Stomach smooth muscle (tissue), 2 donors: Measurements from ENCODE around the gene MINK1.

ENCODE experiments used
- H3K27ac ChIP-seq: one replicate; pipeline ENCODE4 v1.7.0; 2013; ENCODE audit warnings: mild to moderate bottlenecking, low read length, inconsistent platforms
- H3K27me3 ChIP-seq, 2 donors: one replicate each; pipeline ENCODE4 v1.7.0; 2013; ENCODE audit warnings: low read length in 2 of 2; ENCODE audit not compliant: insufficient read depth in 2 of 2, control insufficient read depth in 1 of 2
- H3K36me3 ChIP-seq, 2 donors: one replicate each; pipeline ENCODE4 v1.7.0; 2013; ENCODE audit warnings: low read length in 2 of 2; ENCODE audit not compliant: control insufficient read depth in 2 of 2, insufficient read depth in 2 of 2
- H3K4me1 ChIP-seq: one replicate; pipeline ENCODE4 v1.7.0; 2013; ENCODE audit warnings: low read length; ENCODE audit not compliant: control insufficient read depth, insufficient read depth
- H3K4me3 ChIP-seq, 2 donors: one replicate each; pipeline ENCODE4 v1.7.0; 2013; ENCODE audit warnings: low read length in 2 of 2
- H3K9ac ChIP-seq, 2 donors: one replicate each; pipeline ENCODE4 v1.7.0; 2013; ENCODE audit warnings: low read length in 2 of 2, mild to moderate bottlenecking in 1 of 2
- H3K9me3 ChIP-seq, 2 donors: one replicate each; pipeline ENCODE4 v1.7.0; 2013; ENCODE audit warnings: low read length in 2 of 2; ENCODE audit not compliant: control insufficient read depth in 2 of 2
- donor health status: healthy.
- donor health status: Pancreatic carcinoma.

Gene MINK1

DNA sequence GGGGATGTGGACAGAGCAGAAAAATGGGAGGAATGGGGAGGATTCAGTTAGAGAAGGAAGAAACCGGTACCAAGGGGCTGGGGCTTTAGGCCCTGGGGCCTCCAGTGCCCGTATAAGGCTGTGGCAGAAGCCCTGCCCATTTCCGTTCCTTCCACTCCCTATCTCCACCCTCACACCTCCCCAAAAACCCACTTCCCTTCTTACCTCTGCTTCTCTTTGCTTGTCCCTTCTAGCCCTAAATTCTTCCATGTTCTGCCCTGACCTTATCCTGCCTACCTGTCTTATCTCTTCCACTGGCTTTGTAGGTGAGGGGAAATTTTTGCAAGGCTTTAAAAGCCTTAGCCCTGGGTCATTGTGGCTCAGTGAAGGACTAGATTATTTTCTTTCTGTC, 111.0 kb downstream of the MINK1 start:
- Histone ChIP-seq H3K27ac (peak overlapping the region; percentile 75), H3K4me1 (peaks cover 54% of the 10 kb centered on the region)

GRCh38 chr17:4944554-4945175, 111.5 kb downstream of the MINK1 start:
- Histone ChIP-seq H3K9ac (peak overlapping the region; percentile 32 to 42), H3K9me3 (no peaks in the 10 kb centered on the region), H3K36me3 (peaks cover 32 to 37% of the 10 kb centered on the region in 2 donors), H3K27me3 (no peaks in the 10 kb centered on the region), H3K27ac (peak overlapping the region; percentile 75), H3K4me1 (peaks cover 51% of the 10 kb centered on the region), H3K4me3 (peak overlapping the region in 1 of 2 donors; percentile 94)

More for the DNA sequence above, 111.0 kb downstream of the MINK1 start:
- H3K36me3 ChIP-seq = peaks cover 32 to 37% of the 10 kb centered on the region in 2 donors
- no peak overlapping the region for H3K4me3 ChIP-seq
- no peaks in the 10 kb centered on the region for H3K9me3 ChIP-seq
- H3K9ac ChIP-seq = peak overlapping the region in 1 of 2 donors; percentile 32
- H3K27me3 ChIP-seq = no peaks in the 10 kb centered on the region

- H3K27me3 ChIP-seq = no peaks in the 10 kb centered on the region
- H3K9ac ChIP-seq = peak overlapping the region; percentile 32 to 42
- no peaks in the 10 kb centered on the region for H3K9me3 ChIP-seq
- H3K27ac ChIP-seq = peak overlapping the region; percentile 75
- peaks cover 32 to 37% of the 10 kb centered on the region in 2 donors for H3K36me3 ChIP-seq
- peaks cover 54% of the 10 kb centered on the region for H3K4me1 ChIP-seq
- peak overlapping the region; percentile 33 to 94 for H3K4me3 ChIP-seq
Measured at GRCh38 chr17:4945176-4945943, 112.2 kb downstream of the MINK1 start.

GRCh38 chr17:4945944-4946280, 112.8 kb downstream of the MINK1 start:
- peak overlapping the region; percentile 69 to 94 for H3K4me3 ChIP-seq
- H3K36me3 ChIP-seq = peaks cover 32 to 37% of the 10 kb centered on the region in 2 donors
- H3K27me3 ChIP-seq = no peaks in the 10 kb centered on the region
- H3K9me3 ChIP-seq = no peaks in the 10 kb centered on the region
- peak overlapping the region; percentile 82 to 100 for H3K9ac ChIP-seq
- H3K27ac ChIP-seq = peak overlapping the region; percentile 97
- H3K4me1 ChIP-seq = peaks cover 54% of the 10 kb centered on the region

GRCh38 chr17:4946312-4946976, 113.3 kb downstream of the MINK1 start:
- Histone ChIP-seq H3K27ac (peak overlapping the region; percentile 97), H3K27me3 (no peaks in the 10 kb centered on the region), H3K36me3 (peaks cover 32 to 37% of the 10 kb centered on the region in 2 donors), H3K9ac (peak overlapping the region; percentile 82 to 100), H3K4me1 (peaks cover 54% of the 10 kb centered on the region), H3K9me3 (no peaks in the 10 kb centered on the region), H3K4me3 (peak overlapping the region; percentile 69 to 94)

DNA sequence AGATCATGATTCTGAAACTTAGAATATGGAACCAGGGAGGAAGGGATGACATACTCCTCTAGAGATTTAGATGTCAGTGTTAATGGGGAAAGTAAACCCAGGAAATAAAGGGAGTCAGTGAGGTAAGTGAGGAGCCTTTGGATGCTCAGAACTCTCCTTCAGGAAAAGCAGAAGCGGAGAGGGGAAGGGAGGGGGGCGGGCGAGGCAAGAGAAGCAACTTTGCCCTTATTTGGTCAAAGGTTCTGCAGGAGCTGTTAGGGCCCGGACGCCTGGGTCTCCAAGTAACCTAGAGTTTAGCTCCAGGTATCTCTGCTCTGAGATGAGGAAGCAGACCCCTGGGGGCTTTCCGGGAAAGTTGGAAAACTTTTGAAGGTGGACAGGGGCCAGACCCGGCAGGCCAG, 113.9 kb downstream of the MINK1 start:
- Histone ChIP-seq H3K36me3 (peaks cover 31 to 36% of the 10 kb centered on the region in 2 donors), H3K4me1 (peaks cover 54% of the 10 kb centered on the region)

More for the DNA sequence above, 113.9 kb downstream of the MINK1 start:
- peak overlapping the region; percentile 97 for H3K27ac ChIP-seq
- H3K9me3 ChIP-seq = no peaks in the 10 kb centered on the region
- H3K4me3 ChIP-seq = peak overlapping the region; percentile 69 to 94
- H3K27me3 ChIP-seq = no peaks in the 10 kb centered on the region
- peak overlapping the region; percentile 82 to 100 for H3K9ac ChIP-seq
